ENCODE results near the gene IFT52.
"Not testable (repeated sequence)": the region's sequence is repeated elsewhere in the genome, so short reads cannot be mapped to it uniquely, and the experiment has no call there.

IFT52 gene

GRCh38 chr20:43650997-43651525, 60.3 kb downstream of the IFT52 start:
- DNase-seq (ENCODE audit: low spot score), result no peak

DNA sequence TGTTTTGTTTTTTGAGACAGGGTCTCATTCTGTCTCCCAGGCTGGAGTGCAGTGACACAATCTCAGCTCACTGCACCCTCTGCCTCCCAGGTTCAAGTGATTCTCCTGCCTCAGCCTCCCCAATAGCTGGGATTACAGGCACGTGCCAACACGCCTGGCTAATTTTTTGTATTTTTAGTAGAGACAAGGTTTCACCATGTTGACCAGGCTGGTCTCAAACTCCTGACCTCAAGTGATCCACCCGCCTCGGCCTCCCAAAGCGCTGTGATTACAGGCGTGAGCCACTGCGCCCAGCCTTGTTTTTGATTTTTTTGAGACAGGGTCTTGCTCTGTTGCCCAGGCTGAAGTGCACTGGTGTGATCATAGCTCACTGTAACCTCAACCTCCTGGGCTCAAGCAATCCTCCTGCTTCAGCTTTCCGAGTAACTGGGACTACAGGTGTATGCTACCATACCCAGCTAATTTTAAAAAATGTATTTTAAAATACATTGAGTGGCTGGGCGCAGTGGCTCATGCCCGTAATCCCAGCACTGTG, 61.0 kb downstream of the IFT52 start:
- DNase-seq (ENCODE audit: low spot score), result not testable (repeated sequence)

GRCh38 chr20:43653966-43654365, 63.2 kb downstream of the IFT52 start:
- no peak for DNase-seq (ENCODE audit: low spot score)

- not testable (repeated sequence) for DNase-seq (ENCODE audit: low spot score)
These were observed 64.4 kb downstream of the IFT52 start for GRCh38 chr20:43655176-43655575.

DNA sequence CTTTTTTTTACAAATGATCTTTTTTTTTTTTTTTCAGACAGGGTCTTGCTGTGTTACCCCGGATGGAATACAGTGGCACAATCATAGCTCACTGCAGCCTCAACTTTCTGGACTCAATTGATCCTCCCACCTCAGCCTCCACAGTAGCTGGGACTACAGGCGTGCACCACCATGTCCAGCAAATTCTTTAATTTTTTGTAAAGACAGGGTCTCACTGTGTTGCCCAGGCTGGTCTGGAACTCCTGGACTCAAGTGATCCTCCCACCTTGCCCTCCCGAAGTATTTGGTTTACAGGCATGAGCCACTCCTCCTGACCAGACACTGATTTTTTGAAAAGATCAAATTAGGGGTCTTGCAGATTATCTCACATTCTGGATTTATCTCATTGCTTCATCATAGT, 65.2 kb downstream of the IFT52 start:
- no peak for DNase-seq (ENCODE audit: low spot score)

- peak; percentile 93 for DNase-seq (ENCODE audit: low spot score)
These were observed 67.5 kb downstream of the IFT52 start for GRCh38 chr20:43658069-43658722.

DNA sequence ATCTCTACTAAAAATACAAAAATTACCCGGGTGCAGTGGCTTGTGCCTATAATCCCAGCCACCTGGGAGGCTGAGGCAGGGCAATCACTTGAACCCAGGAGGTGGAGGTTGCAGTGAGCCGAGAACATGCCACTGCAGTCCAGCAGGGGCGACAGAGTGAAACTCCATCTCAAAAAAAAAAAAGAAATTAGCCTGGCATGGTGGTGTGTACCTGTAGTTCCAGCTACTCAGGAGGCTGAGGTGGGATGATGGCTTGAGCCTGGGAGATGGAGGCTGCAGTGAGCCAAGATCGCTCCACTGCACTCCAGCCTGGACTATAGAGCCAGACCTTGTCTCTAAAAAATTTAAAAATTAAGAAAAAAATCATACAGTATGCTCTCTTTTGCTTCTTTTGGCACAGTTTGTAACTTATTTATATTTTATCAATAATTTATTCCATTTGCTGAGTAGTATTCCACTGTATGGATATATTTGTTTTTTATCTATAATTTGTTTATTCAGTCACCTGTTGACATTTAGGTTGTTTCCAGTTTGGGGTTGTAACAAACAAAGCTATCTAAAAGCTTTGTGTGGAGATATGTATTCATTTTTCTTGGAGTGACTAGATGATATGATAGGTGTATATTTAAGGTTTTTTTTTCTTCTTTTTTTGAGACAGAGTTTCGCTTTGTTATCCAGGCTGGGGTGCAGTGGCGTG, 68.1 kb downstream of the IFT52 start:
- DNase-seq (ENCODE audit: low spot score), result no peak

GRCh38 chr20:43662943-43663655, 72.4 kb downstream of the IFT52 start:
- no peak for DNase-seq (ENCODE audit: low spot score)

DNA sequence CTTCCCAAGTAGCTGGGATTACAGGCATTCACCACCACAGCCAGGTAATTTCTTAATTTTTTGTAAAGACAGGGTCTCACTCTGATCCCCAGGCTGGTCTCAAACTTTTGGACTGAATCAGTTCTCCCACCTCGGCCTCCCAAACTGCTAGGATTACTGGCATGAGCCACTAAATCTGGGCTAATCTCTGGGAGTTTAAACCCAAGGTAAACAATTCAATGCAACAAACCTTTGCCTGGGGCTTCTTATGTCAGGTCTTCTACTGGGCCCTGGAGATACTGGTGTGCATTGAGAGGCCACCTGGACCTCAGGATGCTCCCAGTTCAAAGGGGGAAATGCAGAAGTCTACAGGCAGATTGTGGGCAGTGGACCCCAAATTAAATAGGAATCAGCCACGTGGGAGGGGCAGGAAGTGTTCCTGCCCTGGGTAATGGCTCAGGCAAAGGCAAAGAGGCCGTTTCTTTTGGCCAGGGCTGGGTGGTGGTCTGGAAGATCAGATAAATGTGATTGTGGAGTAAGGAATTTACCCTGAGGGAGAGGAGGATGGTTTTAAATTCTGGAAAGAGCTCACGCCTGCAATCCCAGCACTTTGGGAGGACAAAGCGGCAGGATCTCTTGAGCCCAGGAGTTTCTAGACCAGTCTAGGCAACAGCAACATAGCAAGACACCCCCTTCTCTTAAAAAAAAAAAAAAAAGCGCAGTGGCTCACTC, 74.9 kb downstream of the IFT52 start:
- no peak for DNase-seq (ENCODE audit: low spot score)

DNA sequence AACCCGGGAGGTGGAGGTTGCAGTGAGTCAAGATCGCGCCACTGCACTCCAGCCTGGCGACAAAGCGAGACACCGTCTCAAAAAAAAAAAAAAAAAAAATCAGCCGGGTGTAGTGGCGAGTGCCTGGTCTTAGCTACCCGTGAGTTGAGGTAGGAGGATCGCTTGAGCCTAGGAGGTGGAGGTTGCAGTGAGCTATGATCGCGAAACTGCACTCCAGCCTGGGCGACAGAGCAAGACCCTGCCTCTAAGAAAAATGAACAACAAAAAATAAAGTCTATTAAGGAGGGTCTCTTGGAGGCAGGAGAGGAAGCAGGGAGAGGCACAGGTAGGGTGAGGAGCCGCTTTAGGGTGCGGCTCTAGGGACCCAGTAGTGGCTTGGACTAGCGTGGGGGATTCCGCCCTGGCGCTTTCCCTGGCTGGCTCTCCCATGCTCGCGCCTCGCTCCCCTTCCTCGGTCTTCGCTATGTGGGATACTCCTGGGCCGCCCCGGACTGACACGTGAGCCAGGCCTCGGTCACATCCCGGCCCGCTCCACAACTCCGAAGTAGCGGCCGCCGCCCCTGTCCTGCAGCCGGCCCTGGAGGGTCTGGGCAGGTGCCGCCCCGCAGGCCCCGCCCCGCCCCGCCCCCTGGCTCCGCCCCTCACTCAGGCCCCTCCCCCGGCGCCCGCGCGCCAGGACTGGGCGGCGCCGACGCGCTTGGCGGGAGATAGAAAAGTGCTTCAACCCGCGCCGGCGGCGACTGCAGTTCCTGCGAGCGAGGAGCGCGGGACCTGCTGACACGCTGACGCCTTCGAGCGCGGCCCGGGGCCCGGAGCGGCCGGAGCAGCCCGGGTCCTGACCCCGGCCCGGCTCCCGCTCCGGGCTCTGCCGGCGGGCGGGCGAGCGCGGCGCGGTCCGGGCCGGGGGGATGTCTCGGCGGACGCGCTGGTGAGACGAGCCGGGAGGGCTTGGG, 75.9 kb downstream of the IFT52 start, which contains the start of gene MYBL2:
Gene MYBL2 (plus strand): TSS at position 739 of the 953 bp plus-strand sequence. CDS start 170 bp downstream, at position 909.
- DNase-seq (ENCODE audit: low spot score), result peak; percentile 62

GRCh38 chr20:43667341-43668132, 76.8 kb downstream of the IFT52 start:
- no peak for DNase-seq (ENCODE audit: low spot score)

- no peak for DNase-seq (ENCODE audit: low spot score)
These were observed 78.6 kb downstream of the IFT52 start for GRCh38 chr20:43669332-43669731.

- DNase-seq (ENCODE audit: low spot score), result no peak
These were observed 79.7 kb downstream of the IFT52 start for GRCh38 chr20:43670423-43670822.

GRCh38 chr20:43676368-43676767, 85.6 kb downstream of the IFT52 start:
- no peak for DNase-seq (ENCODE audit: low spot score)

DNA sequence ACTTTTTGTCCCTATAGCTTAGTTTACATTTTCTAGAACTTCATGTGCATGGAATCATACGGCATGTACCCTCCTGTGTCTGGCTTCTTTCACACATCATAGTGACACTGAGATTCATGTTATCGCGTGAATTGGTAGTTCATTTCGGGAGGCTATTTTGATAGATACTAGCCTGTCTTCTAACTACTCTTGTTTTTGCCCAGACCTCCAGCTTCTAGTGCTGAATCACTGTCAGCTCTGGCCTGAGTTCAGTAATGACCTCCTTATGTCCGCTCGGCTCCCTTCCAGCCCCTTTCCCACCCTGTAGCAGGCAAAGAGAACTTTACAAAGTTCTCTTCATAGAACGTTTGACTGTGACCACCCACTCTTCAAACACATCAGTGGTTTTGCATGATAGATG, 90.2 kb downstream of the IFT52 start:
- no peak for DNase-seq (ENCODE audit: low spot score)

- DNase-seq (ENCODE audit: low spot score), result no peak
These were observed 90.8 kb downstream of the IFT52 start for GRCh38 chr20:43681468-43681942.

DNA sequence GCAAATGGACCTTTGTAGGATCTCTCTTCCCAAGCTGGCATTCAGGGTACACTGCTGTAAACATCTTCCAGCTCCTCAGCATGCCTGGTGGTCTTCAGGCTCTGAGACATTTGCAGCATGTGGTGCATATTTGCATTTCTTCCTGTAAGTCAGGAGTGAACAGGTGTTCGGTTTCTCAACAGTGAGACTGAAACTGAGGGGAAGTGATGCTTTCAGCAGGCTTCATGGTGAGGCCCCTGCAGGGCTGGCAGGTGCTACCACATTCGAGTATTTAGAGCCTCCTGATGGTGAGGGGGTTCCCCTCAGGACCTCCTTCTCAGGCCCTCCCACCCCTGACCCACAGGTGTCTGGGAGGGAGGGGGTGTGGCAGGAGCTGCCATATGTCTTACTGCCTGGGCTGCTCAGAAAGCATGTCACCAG, 91.3 kb downstream of the IFT52 start:
- DNase-seq (ENCODE audit: low spot score), result no peak

GRCh38 chr20:43682446-43682845, 91.7 kb downstream of the IFT52 start:
- no peak for DNase-seq (ENCODE audit: low spot score)

GRCh38 chr20:43686820-43687219, 96.1 kb downstream of the IFT52 start:
- no peak for DNase-seq (ENCODE audit: low spot score)

GRCh38 chr20:43689165-43689564, 98.4 kb downstream of the IFT52 start:
- no peak for DNase-seq (ENCODE audit: low spot score)

All from RKO (cell line).